Liver (tissue), 3 donors: Measurements from ENCODE around the gene EML6.

Experiments used
- CTCF ChIP-seq: fragments of 150-350 bp; IDR thresholded peaks from 2 replicates; pipeline ENCODE4 v1.5.1; 2017; ENCODE audit warnings: improper control_type of control experiment, low read depth, low read length; ENCODE audit not compliant: missing input control
- HNF4A ChIP-seq, 2 donors: conservative IDR thresholded peaks; 2 replicates each; pipeline ENCODE4 v1.6.1; 2016; ENCODE audit warnings: antibody characterized with exemption in 2 of 2, mild to moderate bottlenecking in 2 of 2
- RAD21 ChIP-seq, 2 donors: IDR thresholded peaks; 2 replicates each; pipeline ENCODE4 v1.6.1; 2016; ENCODE audit warnings: antibody characterized with exemption in 2 of 2, mild to moderate bottlenecking in 2 of 2
- SP1 ChIP-seq: IDR thresholded peaks from 2 replicates; pipeline ENCODE4 v1.6.1; 2018; ENCODE audit warnings: antibody characterized with exemption, mild to moderate bottlenecking
- TAF1 ChIP-seq: conservative IDR thresholded peaks from 2 replicates; pipeline ENCODE4 v1.6.1; 2016; ENCODE audit warnings: antibody characterized with exemption, mild to moderate bottlenecking
- TF ChIP-seq, protein P1 (sequence below): IDR thresholded peaks from 2 replicates; pipeline ENCODE4 v1.6.1; 2016; ENCODE audit warnings: antibody characterized with exemption, mild to moderate bottlenecking
- TF ChIP-seq, protein P2 (sequence below): IDR thresholded peaks from 2 replicates; pipeline ENCODE4 v1.6.1; 2016; ENCODE audit warnings: antibody characterized with exemption
- donor health status: healthy.
- donor health status: healthy.

DNA sequence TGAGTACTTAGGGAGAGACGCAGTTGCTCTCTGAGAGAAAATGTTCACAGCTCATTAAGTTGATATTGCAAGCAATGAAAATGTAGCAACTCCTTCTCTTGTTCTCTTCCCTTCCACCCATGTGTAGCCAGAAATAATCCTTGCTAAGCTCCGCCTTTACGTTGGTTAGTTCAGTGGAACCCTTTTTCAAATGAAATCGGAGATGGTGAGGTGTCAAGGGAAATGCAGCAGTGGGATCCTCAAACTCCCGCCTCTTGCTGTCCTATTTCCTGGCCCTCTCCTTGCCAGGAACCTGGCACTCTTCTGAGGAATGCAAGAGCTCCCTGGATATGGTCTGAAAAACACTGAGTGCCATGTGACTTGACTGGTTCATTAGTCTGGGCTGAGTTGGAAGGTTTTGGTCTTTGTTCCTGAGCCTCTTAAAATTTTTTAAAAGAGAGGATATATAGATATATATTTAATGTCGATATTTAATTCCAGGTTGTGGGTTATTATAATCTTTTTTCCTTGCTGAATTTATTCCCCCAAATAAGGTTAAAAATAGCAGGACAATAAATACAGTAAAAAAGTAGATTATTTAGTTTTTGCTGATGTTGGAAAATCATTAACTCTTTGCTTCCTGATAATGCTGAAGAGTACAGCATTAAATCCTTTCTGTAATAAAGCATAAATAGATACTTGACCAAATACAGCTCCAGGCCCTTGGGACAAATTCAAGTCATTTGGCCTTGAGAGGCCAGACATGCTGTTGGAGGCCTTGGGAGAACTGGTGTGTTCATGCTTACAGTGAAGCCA is 116.2 kb downstream of the EML6 start:
- no peak for TF ChIP-seq HNF4A (conservative IDR thresholded peaks at IDR 0.05)
- TF ChIP-seq, protein P1, sequence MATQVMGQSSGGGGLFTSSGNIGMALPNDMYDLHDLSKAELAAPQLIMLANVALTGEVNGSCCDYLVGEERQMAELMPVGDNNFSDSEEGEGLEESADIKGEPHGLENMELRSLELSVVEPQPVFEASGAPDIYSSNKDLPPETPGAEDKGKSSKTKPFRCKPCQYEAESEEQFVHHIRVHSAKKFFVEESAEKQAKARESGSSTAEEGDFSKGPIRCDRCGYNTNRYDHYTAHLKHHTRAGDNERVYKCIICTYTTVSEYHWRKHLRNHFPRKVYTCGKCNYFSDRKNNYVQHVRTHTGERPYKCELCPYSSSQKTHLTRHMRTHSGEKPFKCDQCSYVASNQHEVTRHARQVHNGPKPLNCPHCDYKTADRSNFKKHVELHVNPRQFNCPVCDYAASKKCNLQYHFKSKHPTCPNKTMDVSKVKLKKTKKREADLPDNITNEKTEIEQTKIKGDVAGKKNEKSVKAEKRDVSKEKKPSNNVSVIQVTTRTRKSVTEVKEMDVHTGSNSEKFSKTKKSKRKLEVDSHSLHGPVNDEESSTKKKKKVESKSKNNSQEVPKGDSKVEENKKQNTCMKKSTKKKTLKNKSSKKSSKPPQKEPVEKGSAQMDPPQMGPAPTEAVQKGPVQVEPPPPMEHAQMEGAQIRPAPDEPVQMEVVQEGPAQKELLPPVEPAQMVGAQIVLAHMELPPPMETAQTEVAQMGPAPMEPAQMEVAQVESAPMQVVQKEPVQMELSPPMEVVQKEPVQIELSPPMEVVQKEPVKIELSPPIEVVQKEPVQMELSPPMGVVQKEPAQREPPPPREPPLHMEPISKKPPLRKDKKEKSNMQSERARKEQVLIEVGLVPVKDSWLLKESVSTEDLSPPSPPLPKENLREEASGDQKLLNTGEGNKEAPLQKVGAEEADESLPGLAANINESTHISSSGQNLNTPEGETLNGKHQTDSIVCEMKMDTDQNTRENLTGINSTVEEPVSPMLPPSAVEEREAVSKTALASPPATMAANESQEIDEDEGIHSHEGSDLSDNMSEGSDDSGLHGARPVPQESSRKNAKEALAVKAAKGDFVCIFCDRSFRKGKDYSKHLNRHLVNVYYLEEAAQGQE, result no peak
- no peak for TF ChIP-seq CTCF
- TF ChIP-seq TAF1, result no peak
- TF ChIP-seq SP1, result no peak
- no peak for TF ChIP-seq RAD21 (IDR thresholded peaks at IDR 0.05)
- TF ChIP-seq, protein P2, sequence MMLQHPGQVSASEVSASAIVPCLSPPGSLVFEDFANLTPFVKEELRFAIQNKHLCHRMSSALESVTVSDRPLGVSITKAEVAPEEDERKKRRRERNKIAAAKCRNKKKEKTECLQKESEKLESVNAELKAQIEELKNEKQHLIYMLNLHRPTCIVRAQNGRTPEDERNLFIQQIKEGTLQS, result no peak
